Peyer's patch (tissue), 4 donors: ENCODE data around the gene PRRT2. TPM values are rescaled to one million over a fixed set of nuclear protein-coding genes. Genes with fewer than 3 reads are reported as not detected.
A peak's percentile ranks its signal among the peaks of the same experiment; 100 is the strongest.

Experiments used
- DNase-seq, 3 donors: peaks; one replicate each; pipeline ENCODE4 v3.0.0-alpha.2; 2017 to 2019
- H3K27ac ChIP-seq, 4 donors: fragments of 200-600 bp; sonication (generic); one replicate each; pipeline ENCODE4 v1.5.1; 2016 to 2019
- H3K27me3 ChIP-seq, 2 donors: fragments of 200-600 bp; sonication (generic); one replicate each; pipeline ENCODE4 v1.5.1; 2019
- H3K36me3 ChIP-seq, 3 donors: fragments of 200-600 bp; sonication (generic); one replicate each; pipeline ENCODE4 v1.5.1; 2016 to 2019
- H3K4me1 ChIP-seq, 4 donors: fragments of 200-600 bp; sonication (generic); one replicate each; pipeline ENCODE4 v1.5.1; 2016 to 2019
- H3K4me3 ChIP-seq, 4 donors: fragments of 200-600 bp; sonication (generic); 1 replicate in 3 of 4; 2 replicates in 1 of 4; pipeline ENCODE4 v1.5.1; 2016 to 2019; ENCODE audit warnings: mild to moderate bottlenecking in 1 of 4
- H3K9me3 ChIP-seq, 4 donors: fragments of 200-600 bp; sonication (generic); one replicate each; pipeline ENCODE4 v1.5.1; 2016 to 2019; ENCODE audit warnings: mild to moderate bottlenecking in 1 of 4
- CTCF ChIP-seq, 6 experiments: fragments of 450-650 bp in 4 of 6; fragments of 200-600 bp in 2 of 6; sonication (generic) in 1 of 6; IDR thresholded peaks; one replicate each; pipeline ENCODE4 v1.5.1; 2017 to 2019; ENCODE audit warnings: antibody characterized with exemption in 6 of 6, mild to moderate bottlenecking in 3 of 6, moderate library complexity in 1 of 6
- POLR2A ChIP-seq, 2 donors: fragments of 450-650 bp; IDR thresholded peaks; one replicate each; pipeline ENCODE4 v1.5.1; 2017; ENCODE audit warnings: antibody characterized with exemption in 2 of 2, mild to moderate bottlenecking in 2 of 2, moderate library complexity in 2 of 2
- total RNA-seq, 4 donors: library from RNA; depleted of rRNA; stranded (reverse); fragments of >200 nt; gene quantifications; one replicate each; pipeline ENCODE4 v1.1.0, GENCODE V29; 2016

The PRRT2 gene
- total RNA-seq, 4 donors from 2014 or later: 0.95 to 3.3 (median 2.5) TPM; not detected in 1

GRCh38 chr16:29819506-29819905 lies 7.5 kb downstream of the PRRT2 start:
- peak in 4 of 6 experiments; percentile 14 to 68 (median 58) for TF ChIP-seq CTCF (IDR thresholded peaks at IDR 0.05)
- no peak for TF ChIP-seq POLR2A (IDR thresholded peaks at IDR 0.05)
- peak in 1 of 3 donors; percentile 70 for DNase-seq
- Histone ChIP-seq H3K4me1 (peaks cover 0 to 77% (median 32%) of the 10 kb centered on the region in 4 donors), H3K27ac (peak overlapping the region; percentile 89 to 95 (median 91)), H3K9me3 (no peaks in the 10 kb centered on the region), H3K36me3 (peaks cover 0 to 5% (median 0%) of the 10 kb centered on the region in 3 donors), H3K27me3 (no peaks in the 10 kb centered on the region), H3K4me3 (peak overlapping the region in 3 of 4 donors; percentile 66 to 80 (median 77))

- peak; percentile 75 to 91 (median 85) for DNase-seq
- TF ChIP-seq POLR2A (IDR thresholded peaks at IDR 0.05) (peak; percentile 88 to 93), CTCF (IDR thresholded peaks at IDR 0.05) (no peak)
- peak within 1 kb of the TSS; percentile 51 to 80 (median 72) for H3K4me3 ChIP-seq
- H3K27ac ChIP-seq: peak within 1 kb of the TSS; percentile 89 to 95 (median 91)
- H3K4me1 ChIP-seq: peaks cover 0 to 76% (median 35%) of the 10 kb centered on the region in 4 donors
- H3K27me3 ChIP-seq: no peaks in the 10 kb centered on the region
- no peaks in the 10 kb centered on the region for H3K9me3 ChIP-seq
- H3K36me3 ChIP-seq: peaks cover 0 to 5% (median 0%) of the 10 kb centered on the region in 3 donors
Observed at GRCh38 chr16:29820271-29820701, 8.3 kb downstream of the PRRT2 start, which contains the start of gene MVP. TSS of gene MVP (plus strand) at chr16:29820462. CDS start at chr16:29830550, 10,088 bp downstream.

- H3K4me3 ChIP-seq: peak overlapping the region; percentile 51 to 80 (median 72)
- H3K36me3 ChIP-seq: peaks cover 0 to 5% (median 0%) of the 10 kb centered on the region in 3 donors
- H3K27me3 ChIP-seq: no peaks in the 10 kb centered on the region
- peak; percentile 58 to 59 for TF ChIP-seq POLR2A (IDR thresholded peaks at IDR 0.05)
- no peak for TF ChIP-seq CTCF (IDR thresholded peaks at IDR 0.05)
- peak overlapping the region; percentile 89 to 95 (median 91) for H3K27ac ChIP-seq
- no peaks in the 10 kb centered on the region for H3K9me3 ChIP-seq
- H3K4me1 ChIP-seq: peaks cover 3 to 82% (median 40%) of the 10 kb centered on the region in 4 donors
- peak; percentile 72 to 89 (median 88) for DNase-seq
Observed at GRCh38 chr16:29820730-29821642, 9.0 kb downstream of the PRRT2 start.

- peak in 2 of 3 donors; percentile 65 to 76 for DNase-seq
- H3K27ac ChIP-seq: peak overlapping the region; percentile 89 to 95 (median 91)
- peaks cover 0 to 5% (median 0%) of the 10 kb centered on the region in 3 donors for H3K36me3 ChIP-seq
- H3K9me3 ChIP-seq: no peaks in the 10 kb centered on the region
- no peaks in the 10 kb centered on the region for H3K27me3 ChIP-seq
- peaks cover 5 to 88% (median 42%) of the 10 kb centered on the region in 4 donors for H3K4me1 ChIP-seq
- H3K4me3 ChIP-seq: peak overlapping the region; percentile 51 to 80 (median 72)
- TF ChIP-seq CTCF (IDR thresholded peaks at IDR 0.05) (no peak), POLR2A (IDR thresholded peaks at IDR 0.05) (peak in 1 of 2 donors; percentile 53)
Observed at GRCh38 chr16:29821643-29822115, 9.7 kb downstream of the PRRT2 start.

- Histone ChIP-seq H3K27me3 (no peaks in the 10 kb centered on the region), H3K4me3 (peak overlapping the region in 3 of 4 donors; percentile 2 to 80 (median 41)), H3K4me1 (peaks cover 8 to 78% (median 41%) of the 10 kb centered on the region in 4 donors), H3K9me3 (no peaks in the 10 kb centered on the region), H3K36me3 (no peaks in the 10 kb centered on the region), H3K27ac (peak overlapping the region; percentile 68 to 95 (median 91))
- DNase-seq: no peak
- TF ChIP-seq CTCF (IDR thresholded peaks at IDR 0.05): no peak
- no peak for TF ChIP-seq POLR2A (IDR thresholded peaks at IDR 0.05)
Observed at GRCh38 chr16:29824589-29825144, 12.7 kb downstream of the PRRT2 start.
